Lower leg skin (tissue), 4 donors: ENCODE measurements around the gene ADCYAP1R1. TPM values are rescaled to one million over a fixed set of nuclear protein-coding genes. Genes with fewer than 3 reads are reported as not detected.

ENCODE experiments used
- DNase-seq, 2 donors: peaks; one replicate each; pipeline ENCODE4 v3.0.0-alpha.2; 2019; ENCODE audit warnings: low spot score in 2 of 2
- H3K4me3 ChIP-seq: fragments of 200-600 bp; sonication (generic); 2 replicates; pipeline ENCODE4 v1.5.1; 2017; ENCODE audit warnings: mild to moderate bottlenecking, low read depth; ENCODE audit not compliant: poor library complexity, severe bottlenecking
- CTCF ChIP-seq, 3 donors: fragments of 450-650 bp; IDR thresholded peaks; one replicate each; pipeline ENCODE4 v1.5.1; 2016; ENCODE audit warnings: antibody characterized with exemption in 3 of 3, mild to moderate bottlenecking in 3 of 3, moderate library complexity in 2 of 3
- POLR2A ChIP-seq, 2 donors: fragments of 450-650 bp; IDR thresholded peaks; one replicate each; pipeline ENCODE4 v1.6.1; 2016 to 2017; ENCODE audit warnings: antibody characterized with exemption in 2 of 2, mild to moderate bottlenecking in 1 of 2, moderate library complexity in 1 of 2
- WGBS, 2 donors: methylation state at CpG; one replicate each; pipeline ENCODE4 v1.1.5; 2018; 5-methylcytosine and 5-hydroxymethylcytosine counted together
- intact Hi-C: fragments of 100-400 bp; cut with DNase I; formaldehyde crosslinking; loops from one replicate; pipeline ENCODE4 v1.15.0; 2023; ENCODE audit warnings: low total_unique reads
- total RNA-seq, 4 donors: library from RNA; depleted of rRNA; stranded (reverse); fragments of >200 nt; gene quantifications; one replicate each; pipeline ENCODE4 v1.1.0, GENCODE V29; 2016

Gene ADCYAP1R1
- total RNA-seq, 4 donors from 2014 or later = 0.52 to 1.2 TPM; not detected in 2

- 72 to 85% methylated on average over 3 of the region's 3 CpGs for WGBS, 2 donors
- DNase-seq = no peak
- no peak overlapping the region for H3K4me3 ChIP-seq
- TF ChIP-seq CTCF (IDR thresholded peaks at IDR 0.05) (no peak), POLR2A (IDR thresholded peaks at IDR 0.05) (no peak)
- intact Hi-C loops = no loop called here
These were observed 31.5 kb upstream of the ADCYAP1R1 start for GRCh38 chr7:31020652-31021051.

- TF ChIP-seq CTCF (IDR thresholded peaks at IDR 0.05) = no peak
- TF ChIP-seq POLR2A (IDR thresholded peaks at IDR 0.05) = no peak
- intact Hi-C loops = no loop called here
- WGBS, 2 donors = 84 to 88% methylated on average over 4 of the region's 4 CpGs
- no peak for DNase-seq
- H3K4me3 ChIP-seq = no peak overlapping the region
These were observed 30.0 kb upstream of the ADCYAP1R1 start for GRCh38 chr7:31022117-31022516.

DNA sequence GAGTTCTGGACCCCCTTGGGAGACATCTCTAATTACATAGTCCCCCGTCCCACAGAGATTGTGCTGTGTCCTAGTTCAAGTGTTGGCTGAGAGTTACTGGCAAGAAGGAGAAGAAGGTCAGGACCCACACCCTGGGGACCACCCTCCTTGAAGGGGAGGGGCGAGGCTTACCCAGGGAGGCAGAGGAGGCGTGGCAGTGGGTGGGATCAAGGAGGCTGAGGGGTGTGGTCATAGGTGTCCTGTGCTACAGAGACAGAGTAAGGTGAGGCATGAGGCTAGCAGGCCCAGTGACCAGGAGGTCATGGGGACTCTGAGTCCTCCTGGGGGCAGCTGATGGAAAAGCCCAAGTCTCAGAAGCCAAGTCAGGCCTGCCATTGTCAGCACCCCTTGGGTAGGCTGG, 29.4 kb upstream of the ADCYAP1R1 start:
- H3K4me3 ChIP-seq = no peak overlapping the region
- WGBS, 2 donors = 84 to 88% methylated on average over 3 of the region's 3 CpGs
- intact Hi-C loops = no loop called here
- no peak for TF ChIP-seq CTCF (IDR thresholded peaks at IDR 0.05)
- no peak for TF ChIP-seq POLR2A (IDR thresholded peaks at IDR 0.05)
- no peak for DNase-seq

DNA sequence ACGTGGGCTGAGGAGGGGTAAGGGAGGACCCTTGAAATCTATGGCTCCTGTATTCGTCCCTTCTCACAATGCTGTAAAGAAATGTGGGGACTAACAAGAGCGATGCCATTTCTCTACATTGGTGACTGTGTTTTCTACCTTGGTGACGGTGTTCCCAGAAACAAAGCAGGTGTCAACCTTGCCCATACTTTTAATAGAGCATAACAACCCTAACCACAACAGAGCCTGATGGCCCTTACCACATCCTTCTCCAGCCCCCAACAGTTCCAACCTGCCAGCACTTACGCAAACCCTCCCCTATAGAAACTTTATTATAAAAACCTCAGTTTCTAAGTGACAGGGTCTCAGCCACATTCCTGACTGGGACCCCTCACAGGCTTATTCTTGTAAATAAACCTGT, 28.2 kb upstream of the ADCYAP1R1 start:
- no peak for DNase-seq
- TF ChIP-seq POLR2A (IDR thresholded peaks at IDR 0.05) (no peak), CTCF (IDR thresholded peaks at IDR 0.05) (no peak)
- intact Hi-C loops = no loop called here
- H3K4me3 ChIP-seq = no peak overlapping the region
- WGBS, 2 donors = 90 to 95% methylated on average over 5 of the region's 5 CpGs

- TF ChIP-seq CTCF (IDR thresholded peaks at IDR 0.05) = no peak
- no peak for TF ChIP-seq POLR2A (IDR thresholded peaks at IDR 0.05)
- DNase-seq = no peak
- WGBS, 2 donors = 26 to 31% methylated on average over 20 of the region's 20 CpGs
- intact Hi-C loops = no loop called here
- H3K4me3 ChIP-seq = no peak overlapping the region
These were observed 24.7 kb upstream of the ADCYAP1R1 start for GRCh38 chr7:31027161-31027965.

DNA sequence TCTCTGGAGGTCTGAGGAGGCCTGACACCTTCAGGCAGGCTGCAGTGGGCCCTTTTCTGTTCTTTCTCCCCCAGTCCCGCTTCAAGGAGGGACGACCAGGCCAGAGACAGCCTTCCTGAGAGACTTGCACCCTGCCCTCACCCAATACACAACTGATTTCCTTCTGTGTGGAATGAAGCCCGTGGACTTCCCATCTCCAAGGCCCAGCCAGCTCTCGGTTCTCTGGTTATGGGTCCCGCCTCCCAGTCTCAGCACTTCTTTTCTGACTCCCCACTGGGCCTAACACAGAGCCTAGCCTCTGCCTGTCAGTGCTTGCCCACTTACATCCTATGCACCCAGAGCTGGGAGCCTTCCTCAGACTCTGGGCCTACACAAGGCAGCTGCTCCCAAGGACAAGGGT, 24.1 kb upstream of the ADCYAP1R1 start:
- no peak for DNase-seq
- H3K4me3 ChIP-seq = no peak overlapping the region
- WGBS, 2 donors = 91 to 92% methylated on average over 5 of the region's 5 CpGs
- intact Hi-C loops = no loop called here
- TF ChIP-seq CTCF (IDR thresholded peaks at IDR 0.05) (no peak), POLR2A (IDR thresholded peaks at IDR 0.05) (no peak)
